ENCODE results near the gene NUPR2.
"Not testable (repeated sequence)": the region's sequence is repeated elsewhere in the genome, so short reads cannot be mapped to it uniquely, and the experiment has no call there.

Gene NUPR2

DNA sequence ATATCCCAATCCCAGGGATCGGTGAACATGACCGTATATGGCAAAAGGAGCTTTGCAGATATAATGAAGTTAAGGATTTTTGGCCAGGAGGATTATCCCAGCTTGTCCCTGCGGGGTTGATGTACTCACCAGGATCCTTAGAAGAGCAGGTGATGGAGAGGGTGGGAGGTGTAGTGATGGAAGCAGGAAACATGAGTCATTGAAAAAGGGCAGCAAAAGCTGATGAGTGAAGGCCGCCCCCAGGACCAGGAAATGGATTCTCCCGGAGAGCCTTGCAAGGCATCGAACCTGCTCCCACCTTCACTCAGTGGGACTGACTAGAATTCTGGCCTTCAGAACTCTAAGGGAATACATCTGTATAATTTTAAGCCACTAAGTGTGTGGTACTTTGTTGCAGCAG, 5.2 kb upstream of the NUPR2 start:
- H4K20me1 ChIP-seq (ENCODE audit: insufficient read depth, low read length, poor library complexity, severe bottlenecking) = no peaks in the 10 kb centered on the region
- no peak overlapping the region for H3K9ac ChIP-seq (ENCODE audit: low read depth, low read length, poor library complexity, severe bottlenecking)
- H3K4me1 ChIP-seq (ENCODE audit: insufficient read depth, low read length, poor library complexity, severe bottlenecking) = no peaks in the 10 kb centered on the region
- H3F3A ChIP-seq (ENCODE audit: low read depth) = no peaks in the 10 kb centered on the region
- H2AFZ ChIP-seq (ENCODE audit: low read length) = no peak overlapping the region
- H3K4me3 ChIP-seq (ENCODE audit: low read length, poor library complexity, severe bottlenecking) = no peak overlapping the region
- no peaks in the 10 kb centered on the region for H3K9me2 ChIP-seq (replicated peaks; ENCODE audit: low read depth, low read length)
- no peak overlapping the region for H3K4me2 ChIP-seq (ENCODE audit: low read depth, low read length, poor library complexity, severe bottlenecking)
- H3K79me2 ChIP-seq (ENCODE audit: insufficient read depth, low read length) = no peaks in the 10 kb centered on the region
- TF ChIP-seq EZH2phosphoT487 (IDR thresholded peaks at IDR 0.05; ENCODE audit: borderline replicate concordance) = no peak
- TF ChIP-seq, protein P1, sequence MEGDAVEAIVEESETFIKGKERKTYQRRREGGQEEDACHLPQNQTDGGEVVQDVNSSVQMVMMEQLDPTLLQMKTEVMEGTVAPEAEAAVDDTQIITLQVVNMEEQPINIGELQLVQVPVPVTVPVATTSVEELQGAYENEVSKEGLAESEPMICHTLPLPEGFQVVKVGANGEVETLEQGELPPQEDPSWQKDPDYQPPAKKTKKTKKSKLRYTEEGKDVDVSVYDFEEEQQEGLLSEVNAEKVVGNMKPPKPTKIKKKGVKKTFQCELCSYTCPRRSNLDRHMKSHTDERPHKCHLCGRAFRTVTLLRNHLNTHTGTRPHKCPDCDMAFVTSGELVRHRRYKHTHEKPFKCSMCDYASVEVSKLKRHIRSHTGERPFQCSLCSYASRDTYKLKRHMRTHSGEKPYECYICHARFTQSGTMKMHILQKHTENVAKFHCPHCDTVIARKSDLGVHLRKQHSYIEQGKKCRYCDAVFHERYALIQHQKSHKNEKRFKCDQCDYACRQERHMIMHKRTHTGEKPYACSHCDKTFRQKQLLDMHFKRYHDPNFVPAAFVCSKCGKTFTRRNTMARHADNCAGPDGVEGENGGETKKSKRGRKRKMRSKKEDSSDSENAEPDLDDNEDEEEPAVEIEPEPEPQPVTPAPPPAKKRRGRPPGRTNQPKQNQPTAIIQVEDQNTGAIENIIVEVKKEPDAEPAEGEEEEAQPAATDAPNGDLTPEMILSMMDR (conservative IDR thresholded peaks at IDR 0.05; ENCODE audit: low read length) = no peak
- no peaks in the 10 kb centered on the region for H3K36me3 ChIP-seq (ENCODE audit: insufficient read depth, low read length)
- H3K9me3 ChIP-seq (ENCODE audit: insufficient read depth, low read depth, low read length) = no peaks in the 10 kb centered on the region
- no peaks in the 10 kb centered on the region for H3K27me3 ChIP-seq (ENCODE audit: insufficient read depth, low read length, poor library complexity, severe bottlenecking)

DNA sequence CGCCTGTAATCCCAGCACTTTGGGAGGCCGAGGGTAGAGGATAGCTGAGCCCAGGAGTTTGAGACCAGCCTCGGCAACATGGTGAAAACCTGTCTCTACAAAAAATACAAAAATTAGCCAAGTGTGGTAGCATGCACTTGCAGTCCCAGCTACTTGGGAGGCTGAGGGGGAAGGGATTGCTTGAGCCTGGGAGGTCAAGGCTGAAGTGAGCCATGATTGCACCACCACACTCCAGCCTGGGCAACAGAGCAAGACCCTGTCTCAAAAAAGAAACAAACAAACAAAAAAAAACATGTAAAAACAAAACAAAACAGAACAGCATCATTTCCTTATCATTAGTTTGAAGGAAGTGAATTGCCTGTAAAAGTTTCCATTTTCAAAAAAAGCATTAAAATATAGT, 4.0 kb downstream of the NUPR2 start:
- H4K20me1 ChIP-seq (ENCODE audit: insufficient read depth, low read length, poor library complexity, severe bottlenecking); H2AFZ ChIP-seq (ENCODE audit: low read length); H3K36me3 ChIP-seq (ENCODE audit: insufficient read depth, low read length); H3K9me3 ChIP-seq (ENCODE audit: insufficient read depth, low read depth, low read length); H3K9me2 ChIP-seq (replicated peaks; ENCODE audit: low read depth, low read length); H3K79me2 ChIP-seq (ENCODE audit: insufficient read depth, low read length); H3K4me3 ChIP-seq (ENCODE audit: low read length, poor library complexity, severe bottlenecking); H3K4me2 ChIP-seq (ENCODE audit: low read depth, low read length, poor library complexity, severe bottlenecking); H3K9ac ChIP-seq (ENCODE audit: low read depth, low read length, poor library complexity, severe bottlenecking); H3K27me3 ChIP-seq (ENCODE audit: insufficient read depth, low read length, poor library complexity, severe bottlenecking); H3F3A ChIP-seq (ENCODE audit: low read depth): not testable (repeated sequence)
- H3K4me1 ChIP-seq (ENCODE audit: insufficient read depth, low read length, poor library complexity, severe bottlenecking) = peaks cover 14% of the 10 kb centered on the region

DNA sequence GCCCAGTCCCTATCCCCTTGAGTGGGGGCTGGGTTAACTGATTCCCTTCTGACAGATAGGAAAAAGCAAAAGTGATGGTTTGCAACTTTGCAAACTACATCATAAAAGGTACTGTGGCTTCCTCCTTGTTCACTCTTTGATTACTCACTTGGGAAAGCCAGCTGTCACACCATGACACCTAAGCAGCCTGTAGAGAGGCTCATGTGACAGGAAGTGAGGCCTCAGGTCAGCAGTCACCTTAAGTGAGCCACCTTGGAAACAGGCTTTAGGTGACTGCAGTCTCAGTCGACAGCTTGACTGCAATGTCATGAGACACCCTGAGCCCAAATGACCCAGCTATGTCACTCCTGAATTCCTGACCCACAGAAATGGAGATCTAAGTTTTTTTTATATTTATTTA, 5.6 kb downstream of the NUPR2 start:
- no peak overlapping the region for H2AFZ ChIP-seq (ENCODE audit: low read length)
- H3K4me1 ChIP-seq (ENCODE audit: insufficient read depth, low read length, poor library complexity, severe bottlenecking) = peaks cover 14% of the 10 kb centered on the region
- no peak overlapping the region for H3K9ac ChIP-seq (ENCODE audit: low read depth, low read length, poor library complexity, severe bottlenecking)
- peaks cover 7% of the 10 kb centered on the region for H3K79me2 ChIP-seq (ENCODE audit: insufficient read depth, low read length)
- H3K27me3 ChIP-seq (ENCODE audit: insufficient read depth, low read length, poor library complexity, severe bottlenecking) = no peaks in the 10 kb centered on the region
- H3K9me3 ChIP-seq (ENCODE audit: insufficient read depth, low read depth, low read length) = 0 out of 2 replicates have a peak, but pooled peaks cover 3% of the 10 kb centered on the region
- H3K4me3 ChIP-seq (ENCODE audit: low read length, poor library complexity, severe bottlenecking) = no peak overlapping the region
- no peaks in the 10 kb centered on the region for H3K36me3 ChIP-seq (ENCODE audit: insufficient read depth, low read length)
- peak overlapping the region; percentile 0 for H3K4me2 ChIP-seq (ENCODE audit: low read depth, low read length, poor library complexity, severe bottlenecking)
- H3K9me2 ChIP-seq (replicated peaks; ENCODE audit: low read depth, low read length) = no peaks in the 10 kb centered on the region
- TF ChIP-seq, protein P1 (conservative IDR thresholded peaks at IDR 0.05; ENCODE audit: low read length) = no peak
- no peak for TF ChIP-seq EZH2phosphoT487 (IDR thresholded peaks at IDR 0.05; ENCODE audit: borderline replicate concordance)
- 0 out of 2 replicates have a peak, but pooled peaks cover 2% of the 10 kb centered on the region for H3F3A ChIP-seq (ENCODE audit: low read depth)
- peaks cover 6% of the 10 kb centered on the region for H4K20me1 ChIP-seq (ENCODE audit: insufficient read depth, low read length, poor library complexity, severe bottlenecking)

DNA sequence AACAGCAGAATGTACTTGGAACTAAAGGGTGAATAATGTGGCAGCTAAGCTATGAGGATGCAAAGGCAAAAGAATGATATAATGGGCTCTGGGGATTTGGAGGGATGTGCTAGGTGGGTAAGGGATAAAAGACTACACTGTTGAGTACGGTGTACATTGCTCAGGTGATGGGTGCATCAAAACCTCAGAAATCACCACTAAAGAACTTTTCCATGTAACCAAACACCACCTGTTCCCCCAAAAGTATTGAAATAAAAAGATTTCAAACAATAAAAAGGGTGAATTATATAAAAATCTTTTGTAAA, 8.3 kb downstream of the NUPR2 start:
- TF ChIP-seq, protein P1 (conservative IDR thresholded peaks at IDR 0.05; ENCODE audit: low read length) = no peak
- TF ChIP-seq EZH2phosphoT487 (IDR thresholded peaks at IDR 0.05; ENCODE audit: borderline replicate concordance) = no peak
- Histone ChIP-seq H3K9ac (ENCODE audit: low read depth, low read length, poor library complexity, severe bottlenecking) (no peak overlapping the region), H2AFZ (ENCODE audit: low read length) (no peak overlapping the region), H3K4me2 (ENCODE audit: low read depth, low read length, poor library complexity, severe bottlenecking) (peak overlapping the region; percentile 82), H3K27me3 (ENCODE audit: insufficient read depth, low read length, poor library complexity, severe bottlenecking) (no peaks in the 10 kb centered on the region), H3K36me3 (ENCODE audit: insufficient read depth, low read length) (peaks cover 14% of the 10 kb centered on the region), H3K79me2 (ENCODE audit: insufficient read depth, low read length) (peaks cover 34% of the 10 kb centered on the region), H3K4me1 (ENCODE audit: insufficient read depth, low read length, poor library complexity, severe bottlenecking) (peaks cover 26% of the 10 kb centered on the region), H3K9me3 (ENCODE audit: insufficient read depth, low read depth, low read length) (0 out of 2 replicates have a peak, but pooled peaks cover 3% of the 10 kb centered on the region), H3F3A (ENCODE audit: low read depth) (0 out of 2 replicates have a peak, but pooled peaks cover 2% of the 10 kb centered on the region), H3K4me3 (ENCODE audit: low read length, poor library complexity, severe bottlenecking) (peak overlapping the region; percentile 93), H3K9me2 (replicated peaks; ENCODE audit: low read depth, low read length) (no peaks in the 10 kb centered on the region), H4K20me1 (ENCODE audit: insufficient read depth, low read length, poor library complexity, severe bottlenecking) (peaks cover 33% of the 10 kb centered on the region)
